GM21576 (cell line): Measurements from ENCODE around the gene MAGEA9B.
"Not testable (repeated sequence)": the region's sequence is repeated elsewhere in the genome, so short reads cannot be mapped to it uniquely, and the experiment has no call there.

Source experiments
- ATAC-seq: cut with Tn5 transposase; IDR thresholded peaks from one replicate; pipeline ENCODE4 v1.9.1; 2021; ENCODE audit warnings: mild to moderate bottlenecking, moderate library complexity; ENCODE audit not compliant: unreplicated experiment

MAGEA9B gene, protein sequence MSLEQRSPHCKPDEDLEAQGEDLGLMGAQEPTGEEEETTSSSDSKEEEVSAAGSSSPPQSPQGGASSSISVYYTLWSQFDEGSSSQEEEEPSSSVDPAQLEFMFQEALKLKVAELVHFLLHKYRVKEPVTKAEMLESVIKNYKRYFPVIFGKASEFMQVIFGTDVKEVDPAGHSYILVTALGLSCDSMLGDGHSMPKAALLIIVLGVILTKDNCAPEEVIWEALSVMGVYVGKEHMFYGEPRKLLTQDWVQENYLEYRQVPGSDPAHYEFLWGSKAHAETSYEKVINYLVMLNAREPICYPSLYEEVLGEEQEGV

DNA sequence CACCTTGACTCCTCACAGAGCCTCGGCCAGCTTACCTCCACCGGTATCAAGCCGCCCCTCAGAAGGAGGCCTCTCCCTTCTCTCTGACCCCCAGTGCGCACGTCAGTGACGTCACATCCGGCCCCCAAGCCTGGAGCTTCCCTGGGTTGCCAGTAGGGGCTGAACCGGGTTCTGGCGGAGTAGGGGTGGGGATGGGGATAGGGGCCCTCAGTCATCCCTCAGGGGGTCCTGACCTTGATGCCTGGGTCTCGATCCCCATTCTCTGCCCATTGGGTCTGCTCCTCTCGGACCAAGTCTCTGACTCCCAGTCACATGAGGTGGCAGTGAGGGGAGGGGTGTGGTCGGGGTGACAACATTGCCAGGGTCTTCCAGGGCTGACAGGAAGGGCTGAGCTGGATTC is at the start of gene MAGEA9B:
Gene MAGEA9B (minus strand): TSS at position 101 of the 400 bp plus-strand sequence. CDS start 4,280 bp downstream, outside the sequence.
- not testable (repeated sequence) for ATAC-seq

DNA sequence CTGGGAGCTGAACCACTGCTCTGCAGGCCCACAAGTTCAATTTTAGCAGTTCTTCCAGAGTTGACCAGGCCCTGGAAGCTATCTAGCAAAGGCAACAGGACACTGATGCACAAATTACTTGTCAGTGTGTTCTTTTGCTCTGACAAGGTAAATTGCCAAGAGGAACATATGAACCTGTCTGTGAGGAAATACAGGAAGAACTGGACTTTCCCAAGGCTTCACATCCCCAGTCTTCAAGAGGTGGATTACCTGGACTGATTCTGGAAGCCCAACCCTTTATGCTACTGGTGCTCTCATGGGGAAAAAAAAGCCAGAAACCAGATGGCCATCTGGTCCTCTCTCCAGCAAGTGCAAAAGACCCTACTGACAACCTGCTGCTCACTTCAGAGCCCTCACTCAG is 46.3 kb upstream of the MAGEA9B start:
- ATAC-seq: no peak

DNA sequence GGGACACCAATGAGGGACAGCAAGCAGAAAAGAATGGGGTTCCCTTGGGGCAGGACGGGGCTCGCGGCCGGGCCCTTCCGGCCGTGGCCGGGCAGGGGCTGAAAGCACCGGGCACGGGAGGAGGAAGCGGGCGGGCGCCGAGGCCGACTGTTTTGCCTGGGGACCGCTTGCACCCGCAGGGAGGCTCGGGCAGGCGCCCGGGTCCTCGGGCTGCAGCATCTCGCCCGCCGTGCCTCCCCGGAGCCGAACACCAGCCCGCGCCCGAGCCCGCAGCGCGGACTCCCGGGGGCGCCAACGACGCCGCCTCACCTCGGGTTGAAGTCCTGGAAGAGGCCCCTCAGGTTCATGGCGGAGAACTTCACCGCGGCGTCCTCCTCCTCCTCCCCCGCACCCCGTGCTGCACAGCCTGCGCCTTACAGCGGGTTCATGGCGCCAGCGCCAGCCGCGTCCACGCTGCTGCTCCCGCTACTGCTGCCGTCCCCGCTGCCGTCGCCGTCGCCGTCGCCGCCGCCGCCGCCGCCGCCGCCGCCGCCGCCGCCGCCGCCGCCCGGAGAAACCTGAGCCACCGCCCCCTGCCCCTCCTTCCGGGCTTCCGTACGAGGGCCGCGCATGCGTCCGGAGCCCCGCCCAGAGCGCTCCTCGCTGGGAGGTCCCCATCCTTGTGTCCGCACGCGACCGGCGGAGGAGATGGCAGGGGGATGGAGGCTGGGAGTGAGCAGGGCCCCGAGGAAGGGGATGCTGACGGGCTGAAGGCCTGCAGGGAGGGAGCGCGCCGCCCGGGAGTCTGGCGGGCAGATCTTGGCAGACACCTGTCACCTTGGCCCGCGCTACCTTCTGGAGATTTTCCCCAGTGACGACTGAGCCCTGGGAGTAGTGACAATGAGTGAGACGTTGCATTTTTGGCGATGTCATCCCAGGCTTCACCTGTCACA is 44.2 kb upstream of the MAGEA9B start, which contains the start of gene TMEM185A:
Gene TMEM185A (minus strand): TSS at position 559 of the 932 bp plus-strand sequence. CDS start 212 bp downstream, at position 347.
- ATAC-seq: peak; percentile 92

DNA sequence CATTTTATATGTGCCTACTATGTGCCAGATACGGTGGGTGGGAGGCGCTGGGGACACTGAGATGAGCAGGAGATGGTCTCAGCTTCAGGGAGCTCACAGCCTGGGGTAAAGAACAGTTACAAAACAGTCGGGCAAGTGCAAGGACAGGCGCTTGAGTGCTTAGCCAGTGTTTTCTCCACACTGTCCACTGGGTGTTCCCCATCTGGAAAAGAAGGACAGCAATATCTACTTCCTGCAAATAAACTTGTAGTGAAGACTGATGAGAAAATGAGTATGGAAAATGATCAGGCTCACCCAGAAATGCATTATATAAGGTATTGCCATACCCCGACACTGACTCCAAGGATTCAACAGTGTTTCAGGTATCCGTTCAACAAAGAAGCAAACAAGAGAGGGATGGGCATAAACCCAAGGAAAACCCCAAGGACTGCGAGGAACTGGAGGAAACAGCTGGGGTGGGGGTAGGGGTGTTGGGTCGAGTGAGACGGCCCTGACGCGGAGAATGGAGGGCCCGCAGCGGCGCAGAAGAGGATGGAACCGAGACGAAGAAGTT is 43.5 kb upstream of the MAGEA9B start:
- no peak for ATAC-seq

DNA sequence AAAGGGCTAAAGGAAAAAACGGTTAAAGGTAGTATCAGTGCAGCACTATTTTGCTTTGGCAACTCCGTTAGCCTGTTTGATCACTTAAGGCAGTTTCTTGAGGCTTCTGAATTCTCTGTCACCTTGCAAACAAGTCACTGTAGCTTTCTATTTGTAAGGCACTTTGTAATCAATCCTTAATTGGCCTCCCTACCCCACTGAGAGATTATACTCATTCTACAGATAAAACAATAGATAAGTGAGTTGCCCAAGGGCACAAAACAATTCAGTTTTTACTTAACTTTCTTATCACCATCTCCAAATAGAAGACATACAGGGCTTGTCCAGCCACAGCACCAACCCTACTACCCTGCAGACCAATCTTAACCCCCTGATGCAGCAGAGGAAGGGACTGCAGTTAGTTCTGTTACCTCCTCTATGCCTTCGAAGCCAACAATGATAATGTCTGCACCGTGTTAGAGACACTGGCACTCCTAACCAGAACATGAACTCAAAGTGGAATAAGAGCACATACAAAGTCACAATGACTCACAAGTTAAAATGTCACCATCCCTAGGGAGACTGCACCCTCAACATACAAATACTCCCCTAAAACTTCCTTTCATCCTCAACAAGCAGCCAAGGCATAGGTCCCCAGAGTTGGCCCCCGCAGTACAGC is 42.6 kb upstream of the MAGEA9B start:
- ATAC-seq: no peak

DNA sequence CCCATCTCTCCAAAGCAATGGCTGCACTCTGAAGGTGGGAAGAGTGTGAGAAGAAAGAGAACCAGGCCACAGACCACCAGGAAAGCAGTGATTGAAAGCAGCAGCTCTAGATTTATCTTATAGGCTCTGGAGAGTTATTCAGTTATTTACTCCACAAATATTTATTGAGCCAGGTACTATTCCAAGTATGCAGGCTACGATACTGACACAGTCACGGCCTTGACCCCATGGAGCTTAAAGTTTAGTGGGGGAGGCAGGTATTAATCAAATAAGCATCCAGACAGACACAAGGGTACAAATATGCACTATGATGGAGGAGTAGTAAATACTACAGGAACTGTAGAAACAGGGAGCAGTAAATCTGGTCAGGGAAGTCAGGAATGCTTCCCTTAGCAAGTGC is 41.5 kb upstream of the MAGEA9B start:
- no peak for ATAC-seq

DNA sequence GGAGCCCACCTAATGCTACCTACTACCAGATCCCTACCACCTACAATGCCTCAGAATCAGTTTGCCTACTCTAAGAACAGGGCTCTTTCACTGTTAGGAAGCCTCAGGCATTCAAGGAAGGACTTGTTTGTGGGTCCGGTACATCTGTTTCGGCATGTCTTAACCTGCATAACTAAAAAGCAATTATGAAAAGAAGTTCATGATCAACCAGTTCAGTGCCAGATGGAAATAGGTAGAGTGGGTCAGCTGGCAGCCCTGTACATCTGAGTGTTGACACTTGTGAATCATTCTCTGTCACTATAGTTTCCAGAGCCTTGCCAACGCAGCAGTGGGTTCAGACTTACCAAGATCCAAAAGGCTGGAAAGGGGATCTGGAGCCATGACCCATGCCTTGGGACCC is 41.0 kb upstream of the MAGEA9B start:
- ATAC-seq: no peak

DNA sequence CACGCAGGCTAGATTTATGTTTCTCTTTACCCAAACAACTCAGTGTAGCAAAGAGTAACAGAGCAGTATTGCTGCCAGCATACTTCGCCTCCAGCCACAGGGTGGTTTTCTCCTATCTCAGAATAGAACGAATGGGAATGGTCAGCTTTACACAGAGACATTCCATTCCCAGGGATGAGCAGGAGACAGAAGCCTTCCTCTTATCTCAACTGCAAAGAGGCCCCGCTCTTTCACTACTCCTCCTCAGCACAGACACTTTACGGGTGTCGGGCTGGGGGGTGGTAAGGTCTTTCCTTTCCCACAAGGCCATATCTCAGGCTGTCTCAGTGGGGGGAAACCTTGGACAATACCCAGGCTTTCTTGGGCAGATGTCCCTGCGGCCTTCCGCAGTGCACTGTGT is 39.6 kb upstream of the MAGEA9B start:
- not testable (repeated sequence) for ATAC-seq

DNA sequence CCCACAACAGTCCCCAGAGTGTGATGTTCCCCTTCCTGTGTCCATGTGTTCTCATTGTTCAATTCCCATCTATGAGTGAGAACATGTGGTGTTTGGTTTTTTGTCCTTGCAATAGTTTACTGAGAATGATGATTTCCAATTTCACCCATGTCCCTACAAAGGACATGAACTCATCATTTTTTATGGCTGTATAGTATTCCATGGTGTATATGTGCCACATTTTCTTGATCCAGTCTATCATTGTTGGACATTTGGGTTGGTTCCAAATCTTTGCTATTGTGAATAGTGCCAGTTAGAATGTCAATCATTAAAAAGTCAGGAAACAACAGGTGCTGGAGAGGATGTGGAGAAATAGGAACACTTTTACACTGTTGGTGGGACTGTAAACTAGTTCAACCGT is 32.4 kb upstream of the MAGEA9B start:
- ATAC-seq: not testable (repeated sequence)

DNA sequence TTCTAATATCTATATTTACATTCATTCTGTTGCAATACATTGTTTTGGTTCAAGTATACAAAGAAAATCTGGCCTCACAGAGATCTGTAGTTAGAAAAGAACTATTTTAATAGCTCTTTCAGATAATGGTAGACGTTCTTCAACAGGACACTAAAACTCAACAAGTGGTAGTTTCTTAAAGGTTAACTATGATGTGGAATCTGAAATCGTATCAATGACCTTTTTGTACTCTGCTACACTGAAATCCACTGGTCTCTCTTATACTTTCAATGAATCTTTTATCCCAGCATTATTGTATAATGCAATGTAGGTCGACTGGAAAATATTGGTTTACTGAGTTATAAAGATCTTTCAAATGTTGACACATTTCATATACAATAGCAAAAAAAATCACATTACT is 31.6 kb upstream of the MAGEA9B start:
- ATAC-seq: no peak

DNA sequence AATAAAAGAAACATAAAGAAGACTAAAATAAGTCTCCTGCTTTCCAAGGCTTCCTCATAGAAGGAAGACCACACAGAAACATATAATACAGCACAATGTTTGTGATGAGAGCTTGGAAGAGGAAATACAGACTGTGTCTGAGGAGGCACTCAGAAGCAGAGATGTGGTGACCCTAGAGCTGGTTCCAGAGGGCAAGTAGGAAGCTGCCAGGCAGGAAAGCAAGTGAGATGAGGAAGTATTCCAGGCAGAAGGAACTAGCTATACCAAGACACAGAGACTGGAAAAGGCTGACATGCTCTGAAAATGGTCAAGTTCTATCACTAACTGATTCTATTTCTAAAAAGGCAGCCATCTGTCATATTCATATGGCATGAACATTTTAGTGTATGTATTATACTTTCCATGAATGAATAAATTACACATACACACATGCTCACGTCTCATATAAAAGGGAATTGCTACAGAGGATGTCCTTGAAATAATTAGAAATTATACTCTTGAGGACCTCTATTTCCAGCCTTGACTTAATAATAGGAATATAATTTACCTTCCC is 24.4 kb upstream of the MAGEA9B start:
- no peak for ATAC-seq

DNA sequence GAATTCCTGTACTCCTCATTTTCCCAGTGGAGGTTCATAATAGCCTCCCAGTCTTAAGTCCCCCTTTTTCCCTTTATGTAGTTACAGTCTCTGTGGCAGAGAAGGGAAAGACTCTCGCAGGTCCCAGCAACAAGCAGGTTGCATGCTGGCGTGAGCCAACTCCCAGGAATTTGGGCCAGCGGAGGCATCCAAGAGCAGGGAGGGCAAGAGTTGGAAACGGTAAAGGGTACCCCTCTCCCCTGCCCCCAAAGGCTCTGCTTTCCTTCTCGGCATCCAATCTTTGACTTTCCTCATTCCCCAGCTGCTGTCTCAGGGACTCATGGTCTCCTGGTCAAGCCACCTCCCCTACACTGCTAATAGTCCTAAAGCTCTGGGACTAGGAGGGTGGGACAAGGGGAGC is 23.3 kb upstream of the MAGEA9B start:
- no peak for ATAC-seq

DNA sequence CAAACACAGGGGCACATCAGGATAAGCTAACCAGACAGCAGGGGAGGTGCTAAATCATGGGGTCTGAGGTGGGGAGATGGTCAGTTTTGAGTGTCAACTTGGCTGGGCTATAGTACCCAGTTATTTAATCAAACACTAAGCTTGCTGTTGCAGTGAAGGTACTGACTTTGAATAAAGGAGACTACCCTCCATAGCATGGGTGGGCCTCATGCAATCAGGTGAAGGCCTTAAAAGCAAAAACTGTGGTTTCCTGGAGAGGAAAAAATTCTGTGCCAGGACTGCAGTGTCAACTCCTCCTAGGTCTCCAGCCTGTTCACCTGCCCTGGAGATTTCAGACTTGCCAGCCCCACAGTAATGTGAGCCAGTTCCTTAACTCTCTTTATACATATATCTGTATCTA is 20.4 kb upstream of the MAGEA9B start:
- ATAC-seq: no peak

DNA sequence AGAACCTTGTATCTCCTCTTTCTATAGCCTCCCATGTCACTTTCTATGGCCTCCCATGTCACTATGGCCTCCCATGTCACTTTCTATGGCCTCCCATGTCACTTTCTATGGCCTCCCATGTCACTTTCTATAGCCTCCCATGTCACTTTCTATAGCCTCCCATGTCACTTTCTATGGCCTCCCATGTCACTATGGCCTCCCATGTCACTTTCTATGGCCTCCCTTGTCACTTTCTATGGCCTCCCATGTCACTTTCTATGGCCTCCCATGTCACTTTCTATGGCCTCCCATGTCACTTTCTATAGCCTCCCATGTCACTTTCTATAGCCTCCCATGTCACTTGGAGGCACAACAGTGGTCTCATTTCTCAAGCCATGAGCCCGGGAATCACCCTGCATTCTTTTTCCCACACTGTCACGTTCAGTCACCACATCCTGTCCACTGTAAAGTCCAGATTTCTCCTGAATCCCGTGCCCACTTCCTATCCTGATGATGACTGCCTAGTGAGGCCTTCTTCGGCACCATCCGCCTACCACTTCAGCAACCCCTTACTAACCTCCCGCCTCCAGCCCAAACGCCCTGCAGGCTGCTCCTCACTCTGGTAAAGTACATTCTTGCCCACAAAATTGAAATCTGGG is 18.1 kb upstream of the MAGEA9B start:
- not testable (repeated sequence) for ATAC-seq

DNA sequence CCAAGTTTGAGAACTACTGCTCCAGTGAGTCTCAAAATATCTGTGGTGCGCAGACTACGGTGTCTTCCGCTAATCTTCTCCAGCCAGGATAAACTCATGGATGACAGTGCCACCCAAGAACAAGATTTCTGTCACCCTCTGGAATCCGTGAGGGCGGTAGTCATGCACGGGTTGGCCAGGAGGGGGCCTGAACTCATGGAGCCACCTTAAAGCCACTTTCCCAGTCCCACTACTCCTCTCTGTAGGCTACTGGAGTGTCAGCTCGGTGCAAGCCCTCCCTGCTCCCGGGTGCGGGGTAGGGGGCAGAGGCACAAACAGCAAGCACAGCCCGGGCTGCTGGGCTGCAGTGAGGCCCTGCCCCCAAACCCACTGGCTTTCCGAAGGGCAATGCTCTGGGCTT is 11.3 kb upstream of the MAGEA9B start:
- not testable (repeated sequence) for ATAC-seq

DNA sequence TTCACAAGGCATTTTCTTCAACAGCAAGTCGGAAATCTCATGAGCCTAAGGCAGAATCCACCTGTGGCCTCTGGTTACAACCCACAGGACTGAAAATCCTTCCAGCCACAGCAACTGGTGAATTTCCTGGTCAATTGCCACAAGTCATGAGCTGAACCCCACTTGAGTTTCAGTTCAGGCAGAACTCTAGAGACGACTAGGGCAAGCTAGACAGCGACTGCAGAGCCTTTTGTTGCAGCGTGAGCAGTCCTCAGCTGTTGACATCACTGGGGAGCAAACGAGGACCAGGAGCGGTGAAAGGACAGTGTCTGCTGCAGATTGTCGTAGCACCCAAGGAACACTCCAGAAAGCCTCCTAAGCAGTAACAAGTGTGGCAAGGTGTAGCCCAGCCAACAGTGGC is 8.7 kb upstream of the MAGEA9B start:
- ATAC-seq: not testable (repeated sequence)

DNA sequence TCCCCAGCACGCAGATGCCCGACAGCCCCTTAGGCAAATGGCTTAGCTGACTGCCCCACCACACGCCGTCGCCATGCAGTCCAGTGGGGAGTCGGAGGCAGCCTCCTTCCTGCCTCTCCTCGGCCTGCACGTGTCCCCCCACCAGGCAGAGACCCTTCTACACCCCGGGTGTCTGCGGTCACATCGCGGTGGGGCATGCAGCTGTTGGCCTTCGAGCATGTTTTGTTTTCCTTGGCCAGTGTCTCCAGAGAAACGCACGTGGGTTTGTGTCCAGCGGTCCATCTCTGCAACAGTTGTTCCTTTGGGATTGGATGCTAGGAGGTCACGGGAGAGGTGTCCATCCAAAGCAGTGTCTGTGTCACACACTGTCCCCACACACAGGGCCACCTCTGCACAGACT is 8.0 kb upstream of the MAGEA9B start, which contains the start of gene HSFX2:
Gene HSFX2 (minus strand): TSS at position 101 of the 400 bp plus-strand sequence. CDS start 614 bp downstream, outside the sequence.
- not testable (repeated sequence) for ATAC-seq

DNA sequence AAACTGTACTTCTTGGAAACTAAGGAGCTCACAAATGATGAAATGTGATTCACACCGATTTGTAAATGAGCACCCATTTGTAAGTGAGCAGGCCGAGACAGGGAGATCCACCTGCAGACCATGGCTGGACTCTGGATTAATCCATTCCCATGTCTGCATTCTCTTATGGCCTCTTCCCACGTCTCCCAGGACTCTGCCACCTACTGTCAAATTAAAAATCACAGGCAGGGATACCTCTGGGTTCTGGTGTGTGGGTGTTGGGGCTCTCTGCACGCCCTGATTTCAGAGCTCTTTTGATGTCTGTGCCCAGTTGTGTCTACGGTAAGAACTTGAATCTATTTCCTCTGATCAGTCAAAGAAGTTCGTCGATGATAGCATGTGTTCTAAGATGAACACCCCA is 3.7 kb upstream of the MAGEA9B start:
- not testable (repeated sequence) for ATAC-seq

DNA sequence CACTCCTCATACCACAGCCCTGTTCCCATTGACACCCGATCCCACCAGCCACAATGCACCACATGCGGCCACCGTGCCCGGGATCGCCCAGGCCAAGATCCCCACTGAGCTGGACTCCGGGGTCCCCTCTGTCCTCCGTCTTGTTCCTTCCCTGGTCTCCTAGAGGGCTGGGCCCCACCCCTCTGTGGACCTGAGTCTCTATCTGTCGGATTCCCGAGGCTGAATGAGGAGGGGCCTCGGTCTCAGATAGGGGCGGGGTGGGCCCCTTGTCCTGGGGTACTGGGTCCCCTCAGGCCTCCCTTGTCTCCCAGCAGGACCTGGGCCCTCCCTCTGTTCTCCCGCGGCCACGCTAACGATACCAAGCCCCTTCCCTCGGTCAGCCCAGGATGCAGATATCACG is 1.6 kb downstream of the MAGEA9B start:
- ATAC-seq: not testable (repeated sequence)

DNA sequence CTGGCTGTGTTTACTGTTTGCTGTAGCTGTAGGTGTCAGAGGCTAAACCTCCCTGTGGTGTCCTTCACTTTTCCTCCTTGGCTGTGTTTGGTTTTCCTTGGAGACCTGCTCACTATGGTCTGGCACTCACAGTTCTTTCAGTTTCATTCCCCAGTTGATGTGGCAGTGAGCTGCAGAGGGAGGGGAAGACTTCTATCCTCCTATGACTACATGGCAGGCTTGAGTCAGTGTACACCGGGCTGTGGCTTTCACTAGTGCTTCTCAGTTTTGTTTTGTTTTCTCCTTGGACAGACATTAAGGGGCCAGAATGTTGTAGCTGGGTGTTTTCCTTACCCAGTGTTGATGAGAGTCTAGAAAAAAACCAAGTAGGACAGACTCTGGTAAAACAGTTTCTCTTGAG is 13.8 kb downstream of the MAGEA9B start:
- peak; percentile 100 for ATAC-seq
